GM21576 (cell line): ENCODE measurements around the gene MYRF.

Experiments
- ATAC-seq: cut with Tn5 transposase; IDR thresholded peaks from one replicate; pipeline ENCODE4 v1.9.1; 2021; ENCODE audit warnings: mild to moderate bottlenecking, moderate library complexity; ENCODE audit not compliant: unreplicated experiment

Gene MYRF

GRCh38 chr11:61718621-61719302 lies 33.7 kb upstream of the MYRF start:
- no peak for ATAC-seq

DNA sequence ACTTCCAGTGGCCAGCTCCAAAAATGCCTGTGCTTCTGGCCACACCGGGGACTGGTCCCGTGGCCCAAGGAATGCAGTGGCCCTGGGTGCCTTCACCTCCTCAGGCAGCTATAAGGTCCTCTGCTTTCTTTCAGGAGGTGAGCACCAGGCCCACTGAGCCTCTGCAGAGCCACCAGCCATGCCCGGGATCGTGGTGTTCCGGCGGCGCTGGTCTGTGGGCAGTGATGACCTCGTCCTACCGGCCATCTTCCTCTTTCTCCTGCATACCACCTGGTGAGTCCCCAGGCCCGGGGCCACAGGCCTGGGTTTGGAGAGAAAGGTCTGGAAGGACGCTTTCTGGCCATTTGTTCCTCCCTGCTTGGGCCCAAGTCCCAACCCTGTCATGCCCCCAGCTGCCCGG lies 32.5 kb upstream of the MYRF start:
- ATAC-seq, result no peak

DNA sequence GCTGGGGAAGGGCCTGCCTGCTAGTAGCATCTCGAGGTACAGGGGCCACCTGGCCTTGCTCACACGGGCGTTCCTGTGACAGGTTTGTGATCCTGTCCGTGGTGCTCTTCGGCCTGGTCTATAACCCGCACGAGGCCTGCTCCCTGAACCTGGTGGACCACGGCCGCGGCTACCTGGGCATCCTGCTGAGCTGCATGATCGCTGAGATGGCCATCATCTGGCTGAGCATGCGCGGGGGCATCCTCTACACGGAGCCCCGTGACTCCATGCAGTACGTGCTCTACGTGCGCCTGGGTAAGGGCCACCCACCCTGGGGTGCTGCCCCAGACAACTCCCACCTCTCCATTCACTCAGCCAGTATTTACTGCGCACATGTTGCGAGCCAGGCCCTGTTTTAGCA lies 31.8 kb upstream of the MYRF start:
- no peak for ATAC-seq

DNA sequence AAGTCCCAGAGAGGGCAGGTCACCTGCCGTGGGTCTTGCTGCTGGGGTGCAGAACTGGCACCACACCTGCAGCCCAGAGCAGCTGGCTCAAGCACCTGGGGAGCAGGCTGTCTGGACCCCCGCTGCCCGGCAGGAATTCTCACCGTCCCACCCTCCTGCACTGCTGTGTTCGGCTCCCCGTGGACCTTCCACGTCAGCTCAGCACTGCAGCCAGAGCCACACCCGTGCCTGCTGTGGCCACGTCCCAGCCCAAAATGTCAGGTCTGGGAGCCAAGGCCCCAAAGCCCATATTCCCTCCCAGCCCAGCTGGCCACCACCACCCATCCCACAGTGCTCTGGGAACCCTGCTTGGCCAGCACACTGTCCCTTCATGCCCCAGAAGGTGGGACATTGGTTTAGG lies 28.0 kb upstream of the MYRF start:
- no peak for ATAC-seq

GRCh38 chr11:61725781-61726231 lies 26.6 kb upstream of the MYRF start:
- no peak for ATAC-seq

DNA sequence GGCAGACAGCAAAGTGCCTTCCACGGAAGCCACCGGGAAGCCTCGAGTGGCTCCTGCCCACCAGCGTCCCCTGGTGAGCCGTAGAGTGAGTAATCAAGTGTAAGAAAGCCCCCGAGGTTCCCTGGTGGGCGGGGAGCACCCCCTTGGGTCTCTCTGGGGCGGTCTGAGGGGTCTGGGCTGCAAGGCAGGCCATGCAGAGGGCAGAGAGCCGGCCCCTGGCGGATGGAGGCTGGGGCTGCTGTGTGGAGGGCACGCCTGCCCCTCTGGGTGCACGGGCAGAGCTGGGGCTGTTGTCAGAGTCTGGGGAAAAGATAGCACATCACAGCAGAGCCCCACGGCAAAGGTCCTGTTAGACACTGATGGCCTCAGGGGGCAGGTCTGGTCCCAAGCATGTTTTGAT lies 25.7 kb upstream of the MYRF start:
- ATAC-seq, result no peak

GRCh38 chr11:61727401-61727811 lies 25.0 kb upstream of the MYRF start:
- ATAC-seq, result no peak

GRCh38 chr11:61728066-61728939 lies 24.1 kb upstream of the MYRF start:
- ATAC-seq, result no peak

DNA sequence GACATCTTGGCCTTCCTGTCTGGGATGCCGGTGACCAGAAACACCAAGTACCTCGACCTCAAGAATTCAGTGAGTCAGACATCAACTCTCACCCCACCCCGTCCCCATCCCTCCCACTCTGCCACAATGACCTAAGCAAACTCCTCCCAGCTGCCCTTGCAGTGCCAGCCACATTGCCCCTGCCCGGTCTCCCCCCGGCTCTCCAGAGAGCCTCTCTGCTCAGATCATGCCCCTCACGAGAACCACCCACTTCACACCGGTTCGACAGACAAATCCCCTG lies 23.6 kb upstream of the MYRF start:
- ATAC-seq, result no peak

- no peak for ATAC-seq
Measured at GRCh38 chr11:61730240-61730994, 22.0 kb upstream of the MYRF start.

DNA sequence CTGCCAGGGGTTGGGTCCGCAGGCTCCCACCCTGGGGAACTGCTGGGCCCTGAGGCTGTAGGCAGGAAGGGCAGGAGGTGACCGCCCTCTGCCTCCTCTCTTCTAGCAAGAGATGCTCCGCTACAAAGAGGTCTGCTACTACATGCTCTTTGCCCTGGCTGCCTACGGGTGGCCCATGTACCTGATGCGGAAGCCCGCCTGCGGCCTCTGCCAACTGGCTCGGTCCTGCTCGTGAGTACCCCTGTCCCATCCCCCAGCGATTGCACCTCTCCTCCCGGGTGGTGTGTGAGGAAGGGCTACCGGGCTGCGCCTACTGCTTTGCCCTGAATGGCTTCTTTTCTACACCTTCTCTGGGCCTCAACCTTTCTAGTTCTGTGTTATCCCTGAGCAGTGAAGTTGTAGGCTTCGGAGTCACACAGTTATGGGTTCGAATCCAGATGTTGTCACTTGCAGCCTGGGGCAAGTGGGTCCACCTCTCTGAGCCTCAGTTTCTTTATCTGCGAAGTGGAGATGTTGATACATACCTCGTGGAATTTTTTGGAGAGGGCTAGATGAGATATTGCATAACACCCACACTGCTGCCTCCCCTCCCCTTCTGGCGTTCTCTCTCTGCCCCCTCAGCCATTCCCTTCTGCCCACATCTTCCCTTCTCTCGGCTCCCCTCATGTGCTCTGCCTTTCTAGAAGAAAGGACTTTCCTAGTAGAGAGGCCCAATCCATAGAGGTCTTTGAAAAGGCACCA lies 21.1 kb upstream of the MYRF start:
- ATAC-seq, result no peak

DNA sequence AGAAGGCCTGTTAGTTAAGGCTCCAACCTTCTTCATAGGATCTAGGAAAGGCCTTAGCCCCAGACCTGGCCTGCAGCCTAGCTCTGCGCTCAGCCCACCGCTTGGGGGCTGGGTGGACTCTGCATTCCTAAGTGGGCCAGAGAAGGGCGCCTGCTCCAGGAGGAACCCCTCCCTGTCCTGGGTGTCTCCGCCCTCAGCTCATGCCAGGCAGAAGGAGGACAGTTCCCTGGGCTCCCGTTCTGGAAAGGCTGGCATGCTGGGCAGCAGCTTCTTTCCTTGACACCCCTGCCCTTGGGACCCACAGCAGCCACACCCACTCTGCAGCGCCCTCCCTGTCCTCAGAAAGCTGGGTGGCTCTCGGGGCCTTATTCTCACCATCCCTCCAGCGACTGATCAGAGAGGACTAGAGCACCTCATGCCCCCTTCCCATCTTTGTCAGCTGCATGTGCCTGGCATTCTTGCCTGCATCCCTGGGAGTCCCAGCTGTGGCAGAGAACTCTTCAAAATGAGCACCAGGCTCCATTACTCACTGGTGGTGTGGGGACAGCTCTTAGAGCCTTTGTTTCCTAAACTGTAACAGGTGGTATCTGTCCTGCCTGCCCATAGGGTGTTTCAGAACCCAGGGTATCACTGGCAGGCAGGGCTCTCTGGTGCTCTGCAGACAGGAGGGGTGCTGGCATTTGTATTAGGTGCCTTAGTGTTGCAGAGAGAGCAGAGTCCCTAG lies 20.3 kb upstream of the MYRF start:
- ATAC-seq, result no peak

- no peak for ATAC-seq
Measured at GRCh38 chr11:61732705-61733104, 19.7 kb upstream of the MYRF start.

DNA sequence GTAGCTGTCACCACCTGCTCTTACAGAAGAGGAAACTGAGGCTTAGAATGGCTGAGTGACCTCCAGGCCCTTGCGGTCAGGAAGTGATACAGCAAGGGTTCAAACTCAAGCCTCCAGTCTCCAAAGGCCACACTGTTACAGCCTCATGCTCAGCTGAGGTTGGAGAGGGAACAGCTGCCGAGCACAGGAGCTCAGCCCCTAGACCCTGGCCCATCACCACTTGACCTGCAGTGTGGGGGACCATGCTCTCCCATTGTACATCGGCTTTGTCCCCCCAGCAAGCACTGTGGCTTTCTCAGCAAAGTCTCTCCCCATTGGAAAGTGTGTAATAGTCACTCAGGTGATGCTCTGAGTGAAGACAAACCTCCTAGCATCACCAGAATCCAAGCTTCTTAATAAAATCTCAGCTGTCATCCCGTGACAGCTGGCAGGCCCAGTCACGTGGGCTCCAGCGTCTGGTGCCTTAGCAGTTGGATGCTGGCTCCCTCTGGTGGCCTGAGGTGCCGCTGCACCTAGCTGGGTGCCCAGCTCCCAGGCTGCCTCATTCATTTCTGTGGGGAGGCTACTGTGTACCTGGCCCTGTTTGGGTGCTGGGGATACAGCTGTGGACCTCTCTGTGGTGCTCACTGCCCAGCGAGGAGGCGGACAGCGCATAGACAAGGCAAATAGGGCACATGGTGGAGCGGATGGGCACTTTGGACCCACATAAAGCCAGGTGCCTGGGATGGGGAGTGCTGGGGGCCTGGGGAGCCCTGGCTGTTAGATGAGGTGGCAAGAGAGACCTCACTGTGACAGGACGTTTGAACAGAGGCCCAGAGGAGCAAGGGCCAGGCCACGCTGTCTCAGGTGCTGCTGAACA lies 19.1 kb upstream of the MYRF start:
- ATAC-seq, result peak; percentile 81

- no peak for ATAC-seq
Measured at GRCh38 chr11:61734767-61735166, 17.7 kb upstream of the MYRF start.

GRCh38 chr11:61735391-61735790 lies 17.0 kb upstream of the MYRF start:
- ATAC-seq, result no peak

- ATAC-seq, result no peak
Measured at GRCh38 chr11:61736310-61736709, 16.1 kb upstream of the MYRF start.

DNA sequence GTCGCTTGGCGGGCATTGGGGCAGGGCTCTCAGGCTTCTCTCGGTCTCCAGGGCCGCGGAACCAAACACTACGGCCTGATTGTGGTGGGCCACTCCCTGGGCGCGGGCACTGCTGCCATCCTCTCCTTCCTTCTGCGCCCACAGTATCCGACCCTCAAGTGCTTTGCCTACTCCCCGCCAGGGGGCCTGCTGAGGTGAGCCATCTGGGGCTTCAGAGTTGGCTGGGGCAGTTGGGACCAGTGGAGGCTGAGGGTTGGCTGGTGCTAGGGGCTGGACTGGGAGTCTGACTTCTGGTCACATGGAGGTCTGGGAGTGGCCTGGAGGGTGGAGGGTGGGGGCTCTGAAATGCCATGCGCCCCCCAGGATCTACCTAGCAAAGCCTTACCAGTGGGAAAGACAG lies 15.3 kb upstream of the MYRF start:
- ATAC-seq, result no peak

GRCh38 chr11:61737636-61738386 lies 14.6 kb upstream of the MYRF start:
- no peak for ATAC-seq
